Muscle layer of duodenum (tissue), 2 donors: ENCODE data around the gene SPG7.

Experiments
- H3K27ac ChIP-seq: one replicate; pipeline ENCODE4 v1.7.0; 2013; ENCODE audit warnings: mild to moderate bottlenecking, low read length
- H3K27me3 ChIP-seq: one replicate; pipeline ENCODE4 v1.7.0; 2013; ENCODE audit warnings: low read depth, mild to moderate bottlenecking, control low read depth, low read length
- H3K36me3 ChIP-seq, 2 donors: one replicate each; pipeline ENCODE4 v1.7.0; 2013; ENCODE audit warnings: low read length in 2 of 2, control low read depth in 1 of 2, mild to moderate bottlenecking in 1 of 2; ENCODE audit not compliant: insufficient read depth in 2 of 2, control insufficient read depth in 1 of 2
- H3K4me1 ChIP-seq, 2 donors: one replicate each; pipeline ENCODE4 v1.7.0; 2013; ENCODE audit warnings: low read length in 2 of 2, mild to moderate bottlenecking in 2 of 2, control low read depth in 1 of 2, moderate library complexity in 1 of 2; ENCODE audit not compliant: insufficient read depth in 2 of 2, control insufficient read depth in 1 of 2
- H3K4me3 ChIP-seq, 2 donors: one replicate each; pipeline ENCODE4 v1.7.0; 2013; ENCODE audit warnings: low read length in 2 of 2, low read depth in 1 of 2, mild to moderate bottlenecking in 1 of 2
- H3K9me3 ChIP-seq, 2 donors: one replicate each; pipeline ENCODE4 v1.7.0; 2013; ENCODE audit warnings: low read length in 2 of 2, control low read depth in 1 of 2, mild to moderate bottlenecking in 1 of 2; ENCODE audit not compliant: control insufficient read depth in 1 of 2
- donor health status: healthy.

SPG7 gene

GRCh38 chr16:89538286-89538685, 30.1 kb downstream of the SPG7 start:
- no peak overlapping the region for H3K27ac ChIP-seq
- H3K4me3 ChIP-seq = no peak overlapping the region
- H3K36me3 ChIP-seq = peaks cover 37 to 63% of the 10 kb centered on the region in 2 donors
- H3K27me3 ChIP-seq = no peaks in the 10 kb centered on the region
- H3K4me1 ChIP-seq = peaks cover 0 to 12% of the 10 kb centered on the region in 2 donors
- H3K9me3 ChIP-seq = no peaks in the 10 kb centered on the region

DNA sequence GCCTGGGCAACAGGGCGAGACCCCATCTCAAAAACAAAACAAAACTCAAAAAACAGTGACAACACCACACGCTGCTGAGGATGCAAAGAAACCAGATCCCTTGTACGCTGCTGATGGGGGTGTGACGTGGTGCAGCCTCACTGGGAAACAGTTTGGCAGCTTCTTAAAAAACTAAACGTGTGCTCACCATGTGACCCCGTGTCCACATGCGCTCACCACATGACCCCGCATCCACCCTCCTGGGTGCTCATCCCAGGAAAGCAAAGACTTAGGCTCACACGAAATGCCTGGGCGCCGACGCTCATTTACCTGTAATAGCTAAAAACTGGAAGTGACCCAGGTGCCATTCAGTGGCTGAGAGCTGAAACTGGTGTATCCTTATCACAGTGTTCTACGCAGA, 32.4 kb downstream of the SPG7 start:
- Histone ChIP-seq H3K9me3 (no peaks in the 10 kb centered on the region), H3K4me1 (peaks cover 0 to 4% of the 10 kb centered on the region in 2 donors), H3K27ac (no peak overlapping the region), H3K27me3 (no peaks in the 10 kb centered on the region), H3K36me3 (peaks cover 20 to 55% of the 10 kb centered on the region in 2 donors), H3K4me3 (no peak overlapping the region)

- Histone ChIP-seq H3K27ac (no peak overlapping the region), H3K36me3 (peaks cover 19 to 63% of the 10 kb centered on the region in 2 donors), H3K4me3 (no peak overlapping the region), H3K9me3 (no peaks in the 10 kb centered on the region), H3K27me3 (no peaks in the 10 kb centered on the region), H3K4me1 (peaks cover 0 to 4% of the 10 kb centered on the region in 2 donors)
Observed at GRCh38 chr16:89541792-89542191, 33.6 kb downstream of the SPG7 start.

DNA sequence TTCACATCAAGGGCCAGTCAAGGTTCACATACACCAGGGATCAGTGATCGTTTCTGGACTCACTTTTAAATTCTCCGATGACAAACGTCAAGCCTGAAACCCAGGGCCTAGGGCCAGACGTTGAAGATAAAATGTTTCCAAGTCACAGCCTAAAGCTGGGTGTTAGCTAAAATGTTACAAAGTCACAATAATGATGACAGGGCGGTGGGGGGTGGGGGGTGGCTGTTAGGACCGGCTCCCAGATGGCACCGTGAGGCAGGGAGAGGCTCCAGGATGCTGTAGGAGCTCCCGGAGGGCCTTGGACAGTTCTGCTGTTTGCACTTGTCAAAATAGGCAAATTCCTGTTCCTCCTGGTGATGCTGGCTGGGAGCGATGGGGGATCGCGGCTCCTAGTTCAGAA, 35.9 kb downstream of the SPG7 start:
- peaks cover 23 to 67% of the 10 kb centered on the region in 2 donors for H3K36me3 ChIP-seq
- no peaks in the 10 kb centered on the region for H3K27me3 ChIP-seq
- no peaks in the 10 kb centered on the region for H3K9me3 ChIP-seq
- H3K27ac ChIP-seq = no peak overlapping the region
- H3K4me1 ChIP-seq = no peaks in the 10 kb centered on the region
- no peak overlapping the region for H3K4me3 ChIP-seq

DNA sequence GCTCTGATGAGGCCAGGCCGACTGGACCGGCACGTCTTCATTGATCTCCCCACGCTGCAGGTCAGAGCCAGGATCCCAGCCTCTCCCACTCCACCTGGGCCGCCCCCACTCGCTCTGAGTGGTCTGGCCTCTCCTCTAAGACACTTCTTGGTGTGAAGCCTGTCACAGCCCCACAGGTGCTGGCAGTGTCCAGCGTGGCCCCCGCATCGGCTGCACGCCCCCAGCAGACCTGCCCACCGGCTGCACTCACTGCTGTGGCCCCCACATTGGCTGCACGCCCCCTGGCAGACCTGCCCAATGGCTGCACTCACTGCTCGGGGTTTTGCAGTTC, 36.5 kb downstream of the SPG7 start:
- H3K36me3 ChIP-seq = peaks cover 23 to 73% of the 10 kb centered on the region in 2 donors
- no peak overlapping the region for H3K4me3 ChIP-seq
- no peaks in the 10 kb centered on the region for H3K9me3 ChIP-seq
- H3K27me3 ChIP-seq = no peaks in the 10 kb centered on the region
- no peak overlapping the region for H3K27ac ChIP-seq
- no peaks in the 10 kb centered on the region for H3K4me1 ChIP-seq

- H3K4me1 ChIP-seq = no peaks in the 10 kb centered on the region
- H3K4me3 ChIP-seq = no peak overlapping the region
- no peaks in the 10 kb centered on the region for H3K9me3 ChIP-seq
- H3K36me3 ChIP-seq = peaks cover 23 to 73% of the 10 kb centered on the region in 2 donors
- H3K27ac ChIP-seq = no peak overlapping the region
- no peaks in the 10 kb centered on the region for H3K27me3 ChIP-seq
Observed at GRCh38 chr16:89545044-89545830, 37.0 kb downstream of the SPG7 start.

DNA sequence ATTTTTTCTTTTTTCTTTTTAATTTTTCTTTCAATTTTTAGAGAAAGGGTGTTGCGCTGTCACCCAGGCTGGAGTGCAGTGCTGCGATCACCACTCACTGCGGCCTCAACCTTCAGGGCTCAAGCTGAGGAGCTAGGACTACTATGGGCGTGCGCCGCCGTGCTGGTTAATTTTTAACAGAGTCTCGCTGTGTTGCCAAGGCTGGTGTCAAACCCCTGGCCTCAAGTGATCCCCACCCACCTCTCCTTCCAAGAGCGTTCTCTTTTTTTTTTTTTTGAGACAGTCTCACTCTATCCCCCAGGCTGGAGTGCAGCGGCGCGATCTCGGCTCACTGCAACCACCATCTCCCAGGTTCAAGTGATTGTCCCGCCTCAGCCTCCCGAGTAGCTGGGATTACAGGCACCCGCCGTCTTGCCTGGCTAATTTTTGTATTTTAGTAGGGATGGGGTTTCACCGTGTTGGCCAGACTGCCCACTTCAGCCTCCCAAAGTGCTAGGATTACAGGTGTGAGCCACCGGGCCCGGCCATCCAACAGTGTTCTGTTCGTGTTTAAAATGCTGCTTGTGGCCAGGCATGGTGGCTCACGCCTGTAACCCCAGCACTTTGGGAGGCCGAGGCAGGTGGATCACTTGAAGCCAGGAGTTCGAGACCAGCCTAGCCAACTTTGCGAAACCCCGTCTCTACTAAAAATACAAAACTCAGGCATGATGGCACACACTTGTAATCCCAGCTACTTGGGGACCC, 37.8 kb downstream of the SPG7 start:
- Histone ChIP-seq H3K4me3 (no peak overlapping the region), H3K9me3 (no peaks in the 10 kb centered on the region), H3K27me3 (no peaks in the 10 kb centered on the region), H3K27ac (no peak overlapping the region), H3K36me3 (peaks cover 23 to 73% of the 10 kb centered on the region in 2 donors), H3K4me1 (no peaks in the 10 kb centered on the region)

GRCh38 chr16:89546781-89547180, 38.6 kb downstream of the SPG7 start:
- H3K9me3 ChIP-seq = no peaks in the 10 kb centered on the region
- no peaks in the 10 kb centered on the region for H3K4me1 ChIP-seq
- peaks cover 18 to 73% of the 10 kb centered on the region in 2 donors for H3K36me3 ChIP-seq
- H3K4me3 ChIP-seq = no peak overlapping the region
- H3K27me3 ChIP-seq = no peaks in the 10 kb centered on the region
- no peak overlapping the region for H3K27ac ChIP-seq

GRCh38 chr16:89547291-89547690, 39.1 kb downstream of the SPG7 start:
- Histone ChIP-seq H3K4me1 (no peaks in the 10 kb centered on the region), H3K27me3 (no peaks in the 10 kb centered on the region), H3K4me3 (no peak overlapping the region), H3K9me3 (no peaks in the 10 kb centered on the region), H3K36me3 (peaks cover 15 to 76% of the 10 kb centered on the region in 2 donors), H3K27ac (no peak overlapping the region)

DNA sequence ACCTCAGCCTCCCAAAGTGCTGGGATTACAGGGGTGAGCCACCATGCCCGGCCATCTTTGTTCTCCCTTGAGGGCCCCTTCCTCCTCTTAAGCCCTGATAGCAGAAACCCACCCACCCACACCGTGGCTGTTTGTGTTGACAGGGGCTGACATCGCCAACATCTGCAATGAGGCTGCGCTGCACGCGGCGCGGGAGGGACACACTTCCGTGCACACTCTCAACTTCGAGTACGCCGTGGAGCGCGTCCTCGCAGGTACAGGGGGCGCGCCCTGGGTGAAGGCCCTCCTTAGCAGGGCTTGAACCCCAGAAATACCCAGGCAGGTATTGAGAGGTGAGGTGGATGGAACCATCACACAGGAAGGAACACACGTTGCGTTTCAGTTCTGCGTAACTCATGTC, 39.7 kb downstream of the SPG7 start:
- H3K4me3 ChIP-seq = no peak overlapping the region
- H3K27ac ChIP-seq = no peak overlapping the region
- H3K9me3 ChIP-seq = no peaks in the 10 kb centered on the region
- H3K27me3 ChIP-seq = no peaks in the 10 kb centered on the region
- H3K4me1 ChIP-seq = no peaks in the 10 kb centered on the region
- peaks cover 12 to 82% of the 10 kb centered on the region in 2 donors for H3K36me3 ChIP-seq

DNA sequence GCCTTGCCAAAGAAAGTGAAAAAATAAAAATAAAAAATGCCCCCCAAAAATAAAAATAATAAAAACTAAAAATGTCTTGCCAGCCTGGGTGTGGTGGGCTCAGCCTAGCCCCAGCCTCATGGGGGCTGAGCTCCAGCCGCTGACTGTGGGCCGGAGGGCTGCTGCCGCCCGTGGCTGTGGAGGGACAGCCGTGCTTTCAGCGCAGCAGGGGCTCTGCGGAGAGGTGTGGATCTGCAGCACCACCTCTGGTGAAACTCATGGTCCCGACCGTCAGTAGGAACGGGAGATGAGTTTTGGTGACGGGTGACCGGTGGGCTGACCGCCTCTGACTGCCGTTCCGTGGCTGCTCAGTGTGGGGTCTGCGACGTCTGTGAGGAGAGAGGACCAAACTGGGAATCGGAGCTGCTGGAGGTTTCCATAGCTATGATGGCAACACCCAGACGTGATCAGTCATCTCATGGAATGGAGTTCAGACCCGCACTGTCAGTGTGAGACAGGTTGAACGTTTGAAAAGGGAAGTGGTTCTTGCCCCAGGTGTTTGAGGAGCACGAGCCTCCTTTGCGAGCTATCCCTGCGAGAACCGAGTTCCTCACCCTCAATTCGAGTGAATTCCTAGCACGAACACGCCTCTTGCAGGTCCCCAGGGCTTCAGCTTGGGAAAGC, 40.3 kb downstream of the SPG7 start:
- H3K27me3 ChIP-seq = no peaks in the 10 kb centered on the region
- no peak overlapping the region for H3K27ac ChIP-seq
- no peaks in the 10 kb centered on the region for H3K4me1 ChIP-seq
- H3K4me3 ChIP-seq = no peak overlapping the region
- H3K9me3 ChIP-seq = no peaks in the 10 kb centered on the region
- H3K36me3 ChIP-seq = peaks cover 12 to 88% of the 10 kb centered on the region in 2 donors
